Thyroid gland (tissue), 4 donors: ENCODE data around the gene UGT1A5.

Source experiments
- POLR2A ChIP-seq, 2 donors: fragments of 450-650 bp; IDR thresholded peaks; one replicate each; pipeline ENCODE4 v1.6.1; 2017; ENCODE audit warnings: antibody characterized with exemption in 2 of 2, mild to moderate bottlenecking in 2 of 2, moderate library complexity in 1 of 2
- TF ChIP-seq, protein P1 (sequence below), 6 experiments: fragments of 200-600 bp in 3 of 6; fragments of 450-650 bp in 3 of 6; sonication (generic) in 3 of 6; IDR thresholded peaks; one replicate each; pipeline ENCODE4 v1.5.1; 2016 to 2019; ENCODE audit warnings: antibody characterized with exemption in 6 of 6, mild to moderate bottlenecking in 2 of 6, inconsistent platforms in 1 of 6, moderate library complexity in 1 of 6

DNA sequence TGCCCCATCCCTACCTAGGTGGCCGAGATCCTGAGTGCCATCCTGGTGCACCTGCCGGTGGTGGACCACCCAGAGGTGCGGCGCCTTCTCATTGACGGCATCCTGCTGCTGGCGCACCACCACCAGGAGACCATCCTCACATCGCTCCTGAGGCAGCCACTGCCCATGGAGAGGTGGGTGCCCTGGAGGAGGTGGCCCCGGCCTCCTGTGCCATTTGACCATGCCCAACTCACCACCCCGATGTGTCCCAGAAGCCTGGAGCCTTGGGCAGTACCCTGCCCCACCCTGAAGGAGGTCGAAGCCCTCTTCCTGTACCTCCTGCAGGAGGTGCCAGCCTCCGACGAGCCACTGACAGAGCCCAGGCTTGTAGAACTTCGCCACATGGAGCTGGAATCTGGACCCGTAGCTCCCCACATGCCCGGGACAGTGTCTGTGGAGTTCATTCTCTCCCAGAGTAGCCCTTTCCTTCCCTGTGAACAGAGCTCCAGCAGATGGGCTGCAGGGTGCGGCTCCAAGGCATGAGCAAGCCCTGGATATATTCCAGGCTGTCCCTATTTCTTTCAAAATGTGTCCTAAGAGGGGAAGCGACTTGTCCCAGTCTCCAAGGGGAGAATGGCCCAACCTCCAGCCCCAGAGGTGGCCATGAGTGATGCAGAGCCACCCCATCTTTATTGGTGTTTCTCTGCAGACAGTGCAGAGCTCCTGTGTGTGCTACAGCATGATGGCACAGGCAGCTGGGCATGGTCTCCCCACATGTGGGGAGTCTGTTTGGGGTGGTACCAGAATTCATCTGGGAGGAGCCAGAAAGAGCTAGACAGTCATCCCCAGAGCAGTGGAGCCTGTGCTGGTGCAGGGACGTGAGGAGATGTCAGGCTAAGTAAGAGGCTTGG is 107.4 kb downstream of the UGT1A5 start:
- TF ChIP-seq, protein P1, sequence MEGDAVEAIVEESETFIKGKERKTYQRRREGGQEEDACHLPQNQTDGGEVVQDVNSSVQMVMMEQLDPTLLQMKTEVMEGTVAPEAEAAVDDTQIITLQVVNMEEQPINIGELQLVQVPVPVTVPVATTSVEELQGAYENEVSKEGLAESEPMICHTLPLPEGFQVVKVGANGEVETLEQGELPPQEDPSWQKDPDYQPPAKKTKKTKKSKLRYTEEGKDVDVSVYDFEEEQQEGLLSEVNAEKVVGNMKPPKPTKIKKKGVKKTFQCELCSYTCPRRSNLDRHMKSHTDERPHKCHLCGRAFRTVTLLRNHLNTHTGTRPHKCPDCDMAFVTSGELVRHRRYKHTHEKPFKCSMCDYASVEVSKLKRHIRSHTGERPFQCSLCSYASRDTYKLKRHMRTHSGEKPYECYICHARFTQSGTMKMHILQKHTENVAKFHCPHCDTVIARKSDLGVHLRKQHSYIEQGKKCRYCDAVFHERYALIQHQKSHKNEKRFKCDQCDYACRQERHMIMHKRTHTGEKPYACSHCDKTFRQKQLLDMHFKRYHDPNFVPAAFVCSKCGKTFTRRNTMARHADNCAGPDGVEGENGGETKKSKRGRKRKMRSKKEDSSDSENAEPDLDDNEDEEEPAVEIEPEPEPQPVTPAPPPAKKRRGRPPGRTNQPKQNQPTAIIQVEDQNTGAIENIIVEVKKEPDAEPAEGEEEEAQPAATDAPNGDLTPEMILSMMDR (IDR thresholded peaks at IDR 0.05): no peak
- no peak for TF ChIP-seq POLR2A (IDR thresholded peaks at IDR 0.05)
